Upper lobe of left lung (tissue), 6 donors: Measurements from ENCODE around the gene SELENOO. TPM values are rescaled to one million over a fixed set of nuclear protein-coding genes. Genes with fewer than 3 reads are reported as not detected.

Source experiments
- ATAC-seq, 2 donors: fragments of 200-7000 bp; cut with Tn5 transposase; one replicate each; pipeline ENCODE4 v1.9.1; 2022; ENCODE audit warnings: mild to moderate bottlenecking in 2 of 2, moderate library complexity in 2 of 2; ENCODE audit not compliant: low FRiP score in 2 of 2
- DNase-seq, 2 donors: peaks; one replicate each; pipeline ENCODE4 v3.0.0-alpha.2; 2019 to 2020
- H3K27ac ChIP-seq, 4 donors: fragments of 200-600 bp; sonication (generic); one replicate each; pipeline ENCODE4 v1.5.1; 2016 to 2019
- H3K27me3 ChIP-seq, 4 donors: fragments of 200-600 bp; sonication (generic); one replicate each; pipeline ENCODE4 v1.5.1; 2017 to 2019
- H3K36me3 ChIP-seq, 4 donors: fragments of 200-600 bp; sonication (generic); one replicate each; pipeline ENCODE4 v1.5.1; 2016 to 2019
- H3K4me1 ChIP-seq, 4 donors: fragments of 200-600 bp; sonication (generic); one replicate each; pipeline ENCODE4 v1.5.1; 2018 to 2019
- H3K4me3 ChIP-seq, 4 donors: fragments of 200-600 bp; sonication (generic); one replicate each; pipeline ENCODE4 v1.5.1; 2017 to 2019; ENCODE audit warnings: mild to moderate bottlenecking in 2 of 4, moderate library complexity in 1 of 4
- H3K9me3 ChIP-seq, 4 donors: fragments of 200-600 bp; sonication (generic); one replicate each; pipeline ENCODE4 v1.5.1; 2018 to 2019
- EP300 ChIP-seq, 4 donors: sonication (generic); formaldehyde crosslinking; IDR thresholded peaks; one replicate each; pipeline ENCODE4 v1.5.1; 2017; ENCODE audit warnings: antibody characterized with exemption in 4 of 4, control low read depth in 2 of 4
- POLR2A ChIP-seq, 4 donors: fragments of 450-650 bp; IDR thresholded peaks; one replicate each; pipeline ENCODE4 v1.5.1; 2016 to 2017; ENCODE audit warnings: antibody characterized with exemption in 4 of 4, mild to moderate bottlenecking in 2 of 4
- POLR2AphosphoS5 ChIP-seq, 2 donors: sonication (generic); formaldehyde crosslinking; IDR thresholded peaks; one replicate each; pipeline ENCODE4 v1.5.1; 2017; ENCODE audit warnings: antibody characterized with exemption in 2 of 2
- whole genome bisulfite sequencing, 2 donors: methylation state at CpG; one replicate each; pipeline ENCODE4 v1.1.5; 2017 to 2018; 5-methylcytosine and 5-hydroxymethylcytosine counted together
- total RNA-seq, 6 donors: library from RNA; depleted of rRNA in 4 of 6; stranded (reverse); fragments of >200 nt in 4 of 6; gene quantifications; one replicate each; pipeline versions ENCODE4 v1.1.0 to v1.2.1, GENCODE V29; 2016 to 2021
- TF ChIP-seq, protein P1 (sequence below), 6 experiments: fragments of 450-650 bp in 4 of 6; fragments of 200-600 bp in 2 of 6; sonication (generic) in 2 of 6; IDR thresholded peaks; one replicate each; pipeline ENCODE4 v1.5.1; 2016 to 2019; ENCODE audit warnings: antibody characterized with exemption in 6 of 6
- donor health status: DM: no; HTN: no; CAD: no; lungs with moderate emphysema.
- donor health status: DM: no; HTN: yes; CAD: no; lungs with severe emphysema.

SELENOO gene
- total RNA-seq, 6 donors from 2014 or later, result 23.1 to 102 (median 28.9) TPM

DNA sequence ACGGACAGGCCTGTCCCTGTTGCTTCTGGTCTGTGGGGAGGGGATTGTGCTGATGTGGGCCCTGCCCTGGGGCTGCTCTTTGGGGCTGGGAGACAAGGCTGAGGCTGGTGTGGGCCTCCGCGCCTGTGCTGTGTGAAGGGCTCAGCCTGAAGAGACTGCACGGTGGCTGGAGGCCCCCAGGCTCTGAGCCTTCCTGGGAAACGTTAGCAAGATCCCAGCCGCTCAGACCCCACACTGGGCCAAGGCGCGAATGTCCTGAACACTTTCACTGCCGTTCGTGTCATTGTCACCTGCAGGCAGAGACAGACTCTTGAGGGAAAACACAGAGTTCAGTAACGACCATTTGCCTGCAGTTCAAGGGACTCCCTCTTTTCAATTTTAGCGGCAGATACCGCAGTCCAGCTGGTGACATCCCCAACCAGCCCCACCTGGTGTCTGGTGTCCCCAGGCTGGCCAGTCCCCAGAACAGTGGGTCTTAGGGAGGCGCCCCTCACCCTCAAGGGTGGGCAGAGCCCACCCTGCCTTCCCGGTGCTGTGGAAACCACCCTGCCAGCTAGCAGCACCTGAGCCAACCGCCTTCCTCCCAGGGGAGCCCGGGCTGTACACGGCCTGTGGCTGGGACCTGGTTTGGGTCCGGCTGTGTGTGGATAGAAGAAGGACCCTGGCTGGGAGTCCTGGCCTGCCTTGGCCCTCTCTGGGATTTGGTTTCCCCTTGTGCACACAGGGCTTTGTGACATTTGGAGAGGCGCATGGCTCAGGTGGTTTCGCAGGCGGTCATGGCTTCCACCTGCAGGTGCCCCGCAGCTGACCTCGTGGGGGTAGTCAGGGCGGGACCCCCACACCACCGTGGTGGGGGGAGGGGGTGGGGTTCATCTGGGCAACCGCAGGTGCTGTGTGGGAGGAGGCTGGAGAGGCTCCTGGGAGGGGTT lies 24.6 kb upstream of the SELENOO start:
- H3K4me1 ChIP-seq, result peaks cover under 1 to 4% (median under 1%) of the 10 kb centered on the region in 4 donors
- ATAC-seq (no peak), DNase-seq (peak in 1 of 2 donors; percentile 58)
- TF ChIP-seq EP300 (IDR thresholded peaks at IDR 0.05), result no peak
- TF ChIP-seq POLR2AphosphoS5 (IDR thresholded peaks at IDR 0.05), result no peak
- TF ChIP-seq POLR2A (IDR thresholded peaks at IDR 0.05), result no peak
- TF ChIP-seq, protein P1, sequence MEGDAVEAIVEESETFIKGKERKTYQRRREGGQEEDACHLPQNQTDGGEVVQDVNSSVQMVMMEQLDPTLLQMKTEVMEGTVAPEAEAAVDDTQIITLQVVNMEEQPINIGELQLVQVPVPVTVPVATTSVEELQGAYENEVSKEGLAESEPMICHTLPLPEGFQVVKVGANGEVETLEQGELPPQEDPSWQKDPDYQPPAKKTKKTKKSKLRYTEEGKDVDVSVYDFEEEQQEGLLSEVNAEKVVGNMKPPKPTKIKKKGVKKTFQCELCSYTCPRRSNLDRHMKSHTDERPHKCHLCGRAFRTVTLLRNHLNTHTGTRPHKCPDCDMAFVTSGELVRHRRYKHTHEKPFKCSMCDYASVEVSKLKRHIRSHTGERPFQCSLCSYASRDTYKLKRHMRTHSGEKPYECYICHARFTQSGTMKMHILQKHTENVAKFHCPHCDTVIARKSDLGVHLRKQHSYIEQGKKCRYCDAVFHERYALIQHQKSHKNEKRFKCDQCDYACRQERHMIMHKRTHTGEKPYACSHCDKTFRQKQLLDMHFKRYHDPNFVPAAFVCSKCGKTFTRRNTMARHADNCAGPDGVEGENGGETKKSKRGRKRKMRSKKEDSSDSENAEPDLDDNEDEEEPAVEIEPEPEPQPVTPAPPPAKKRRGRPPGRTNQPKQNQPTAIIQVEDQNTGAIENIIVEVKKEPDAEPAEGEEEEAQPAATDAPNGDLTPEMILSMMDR (IDR thresholded peaks at IDR 0.05), result no peak
- H3K27me3 ChIP-seq, result peaks cover 0 to 4% (median under 1%) of the 10 kb centered on the region in 4 donors
- no peak overlapping the region for H3K4me3 ChIP-seq
- 77 to 88% methylated on average over 13 to 20 of the region's 27 CpGs for WGBS, 2 donors
- H3K9me3 ChIP-seq, result no peaks in the 10 kb centered on the region
- no peak overlapping the region for H3K27ac ChIP-seq
- H3K36me3 ChIP-seq, result no peaks in the 10 kb centered on the region

DNA sequence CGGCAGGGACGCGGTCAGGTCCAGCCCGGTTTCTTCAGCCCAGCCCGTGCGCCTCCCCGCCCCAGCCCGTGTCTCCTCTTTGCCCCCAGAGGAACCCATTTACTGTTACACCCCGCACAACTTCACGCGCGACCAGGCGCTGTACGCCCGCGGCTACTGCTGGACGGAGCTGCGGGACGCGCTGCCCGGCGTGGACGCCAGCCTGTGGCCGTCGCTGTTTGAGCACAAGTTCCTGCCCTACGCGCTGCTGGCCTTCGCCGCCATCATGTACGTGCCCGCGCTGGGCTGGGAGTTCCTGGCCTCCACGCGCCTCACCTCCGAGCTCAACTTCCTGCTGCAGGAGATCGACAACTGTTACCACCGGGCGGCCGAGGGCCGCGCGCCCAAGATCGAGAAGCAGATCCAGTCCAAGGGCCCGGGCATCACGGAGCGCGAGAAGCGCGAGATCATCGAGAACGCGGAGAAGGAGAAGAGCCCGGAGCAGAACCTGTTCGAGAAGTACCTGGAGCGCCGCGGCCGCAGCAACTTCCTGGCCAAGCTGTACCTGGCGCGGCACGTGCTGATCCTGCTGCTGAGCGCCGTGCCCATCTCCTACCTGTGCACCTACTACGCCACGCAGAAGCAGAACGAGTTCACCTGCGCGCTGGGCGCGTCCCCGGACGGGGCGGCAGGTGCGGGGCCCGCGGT lies 23.8 kb upstream of the SELENOO start:
- H3K4me1 ChIP-seq, result no peaks in the 10 kb centered on the region
- no peaks in the 10 kb centered on the region for H3K9me3 ChIP-seq
- WGBS, 2 donors, result 94 to 97% methylated on average over 65 to 76 of the region's 76 CpGs
- no peak overlapping the region for H3K4me3 ChIP-seq
- H3K36me3 ChIP-seq, result no peaks in the 10 kb centered on the region
- no peak overlapping the region for H3K27ac ChIP-seq
- DNase-seq (peak in 1 of 2 donors; percentile 84), ATAC-seq (no peak)
- H3K27me3 ChIP-seq, result no peaks in the 10 kb centered on the region
- TF ChIP-seq EP300 (IDR thresholded peaks at IDR 0.05), result no peak
- TF ChIP-seq, protein P1 (IDR thresholded peaks at IDR 0.05), result no peak
- no peak for TF ChIP-seq POLR2AphosphoS5 (IDR thresholded peaks at IDR 0.05)
- TF ChIP-seq POLR2A (IDR thresholded peaks at IDR 0.05), result no peak

DNA sequence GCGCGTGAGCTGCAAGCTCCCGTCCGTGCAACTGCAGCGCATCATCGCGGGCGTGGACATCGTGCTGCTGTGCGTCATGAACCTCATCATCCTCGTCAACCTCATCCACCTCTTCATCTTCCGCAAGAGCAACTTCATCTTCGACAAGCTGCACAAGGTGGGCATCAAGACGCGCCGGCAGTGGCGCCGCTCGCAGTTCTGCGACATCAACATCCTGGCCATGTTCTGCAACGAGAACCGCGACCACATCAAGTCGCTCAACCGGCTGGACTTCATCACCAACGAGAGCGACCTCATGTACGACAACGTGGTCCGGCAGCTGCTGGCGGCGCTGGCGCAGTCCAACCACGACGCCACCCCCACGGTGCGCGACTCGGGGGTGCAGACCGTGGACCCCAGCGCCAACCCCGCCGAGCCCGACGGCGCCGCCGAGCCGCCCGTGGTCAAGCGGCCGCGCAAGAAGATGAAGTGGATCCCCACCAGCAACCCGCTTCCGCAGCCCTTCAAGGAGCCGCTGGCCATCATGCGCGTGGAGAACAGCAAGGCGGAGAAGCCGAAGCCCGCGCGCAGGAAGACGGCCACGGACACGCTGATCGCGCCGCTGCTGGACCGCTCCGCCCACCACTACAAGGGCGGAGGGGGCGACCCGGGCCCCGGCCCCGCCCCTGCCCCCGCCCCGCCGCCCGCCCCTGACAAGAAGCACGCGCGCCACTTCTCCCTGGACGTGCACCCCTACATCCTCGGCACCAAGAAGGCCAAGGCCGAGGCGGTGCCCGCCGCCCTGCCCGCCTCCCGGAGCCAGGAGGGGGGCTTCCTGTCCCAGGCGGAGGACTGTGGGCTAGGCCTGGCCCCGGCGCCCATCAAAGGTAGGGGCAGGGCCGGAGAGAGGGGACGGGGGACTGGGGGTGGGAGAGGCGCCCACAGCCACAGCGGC lies 23.0 kb upstream of the SELENOO start:
- Histone ChIP-seq H3K36me3 (no peaks in the 10 kb centered on the region), H3K9me3 (no peaks in the 10 kb centered on the region), H3K4me3 (no peak overlapping the region), H3K27me3 (no peaks in the 10 kb centered on the region), H3K27ac (no peak overlapping the region), H3K4me1 (peaks cover 0 to 2% (median 0%) of the 10 kb centered on the region in 4 donors)
- DNase-seq (peak in 1 of 2 donors; percentile 82), ATAC-seq (no peak)
- no peak for TF ChIP-seq EP300 (IDR thresholded peaks at IDR 0.05)
- TF ChIP-seq, protein P1 (IDR thresholded peaks at IDR 0.05), result no peak
- no peak for TF ChIP-seq POLR2A (IDR thresholded peaks at IDR 0.05)
- TF ChIP-seq POLR2AphosphoS5 (IDR thresholded peaks at IDR 0.05), result no peak
- WGBS, 2 donors, result 74 to 85% methylated on average over 62 to 71 of the region's 98 CpGs

DNA sequence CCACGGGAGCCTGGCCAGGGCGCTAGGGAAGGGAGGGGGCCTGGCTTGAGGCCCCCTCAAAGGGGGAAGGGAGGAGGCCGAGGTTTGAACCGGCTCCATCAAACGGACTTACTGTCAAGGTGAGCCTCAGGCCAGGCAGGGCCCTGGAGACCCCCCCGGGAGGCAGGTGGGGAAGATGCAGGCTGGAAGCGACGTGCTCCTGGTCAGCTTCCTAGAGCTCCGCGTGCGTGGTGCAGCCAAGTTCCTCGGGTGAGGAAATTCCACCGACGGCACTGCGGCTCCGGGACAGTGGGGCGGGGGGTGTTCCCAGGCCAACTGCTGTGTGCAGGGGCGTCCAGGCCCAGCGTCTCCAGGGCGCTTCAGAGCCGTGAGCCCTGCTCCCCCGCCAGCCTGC lies 22.3 kb upstream of the SELENOO start:
- 78% methylated on average over 14 of the region's 22 CpGs; no CpG with 5 or more reads in 1 of the 2 donors for WGBS, 2 donors
- H3K4me3 ChIP-seq, result no peak overlapping the region
- no peaks in the 10 kb centered on the region for H3K36me3 ChIP-seq
- ATAC-seq, result no peak
- no peak overlapping the region for H3K27ac ChIP-seq
- no peak for DNase-seq
- no peaks in the 10 kb centered on the region for H3K27me3 ChIP-seq
- no peaks in the 10 kb centered on the region for H3K9me3 ChIP-seq
- TF ChIP-seq POLR2A (IDR thresholded peaks at IDR 0.05) (no peak), POLR2AphosphoS5 (IDR thresholded peaks at IDR 0.05) (no peak), EP300 (IDR thresholded peaks at IDR 0.05) (no peak)
- TF ChIP-seq, protein P1 (IDR thresholded peaks at IDR 0.05), result no peak
- H3K4me1 ChIP-seq, result peaks cover under 1 to 9% (median 5%) of the 10 kb centered on the region in 4 donors
